Measurements from ENCODE around the gene ITCH. TPM values are rescaled to one million over a fixed set of nuclear protein-coding genes. Genes with fewer than 3 reads are reported as not detected.

The ITCH gene
- total and polyA plus RNA-seq, 2 donors (not counting 3 experiments of a cell fraction or from before 2014, with no cell fraction given), result 6.4 to 57.4 TPM

- Histone ChIP-seq H3K9me3 (replicated peaks; ENCODE audit: control insufficient read depth, insufficient read depth, low read length) (no peaks in the 10 kb centered on the region), H3K79me2 (ENCODE audit: control insufficient read depth, insufficient read depth, low read length) (no peaks in the 10 kb centered on the region), H3K4me2 (ENCODE audit: insufficient read depth, low read length) (no peak overlapping the region), H3K27me3 (ENCODE audit: control insufficient read depth in 2 of 2, insufficient read depth in 2 of 2, low read length in 2 of 2) (no peaks in the 10 kb centered on the region), H3K9ac (replicated peaks; ENCODE audit: extremely low read depth, insufficient read depth, low read length) (no peak overlapping the region), H3K4me3 (replicated peaks in 1 of 3; ENCODE audit: insufficient read depth in 1 of 3, low read depth in 1 of 3, low read length in 3 of 3) (no peak overlapping the region), H3K27ac (ENCODE audit: insufficient read depth, low read depth, low read length) (no peak overlapping the region), H4K20me1 (replicated peaks; ENCODE audit: control insufficient read depth, extremely low read depth, insufficient read depth, low read length) (no peaks in the 10 kb centered on the region), H3K9me1 (replicated peaks; ENCODE audit: control insufficient read depth, extremely low read depth, insufficient read depth, low read length) (no peaks in the 10 kb centered on the region), H2AFZ (ENCODE audit: low read depth, low read length) (no peak overlapping the region), H3K36me3 (ENCODE audit: control insufficient read depth in 2 of 2, extremely low read depth in 1 of 2, insufficient read depth in 2 of 2, low read length in 2 of 2) (peaks cover 10 to 18% of the 10 kb centered on the region in 2 experiments), H3K4me1 (ENCODE audit: control insufficient read depth, extremely low read depth, insufficient read depth, low read length) (no peaks in the 10 kb centered on the region)
- ChIA-PET CTCF (no interaction called here), POLR2A (no interaction called here)
- TF ChIP-seq, protein P1, sequence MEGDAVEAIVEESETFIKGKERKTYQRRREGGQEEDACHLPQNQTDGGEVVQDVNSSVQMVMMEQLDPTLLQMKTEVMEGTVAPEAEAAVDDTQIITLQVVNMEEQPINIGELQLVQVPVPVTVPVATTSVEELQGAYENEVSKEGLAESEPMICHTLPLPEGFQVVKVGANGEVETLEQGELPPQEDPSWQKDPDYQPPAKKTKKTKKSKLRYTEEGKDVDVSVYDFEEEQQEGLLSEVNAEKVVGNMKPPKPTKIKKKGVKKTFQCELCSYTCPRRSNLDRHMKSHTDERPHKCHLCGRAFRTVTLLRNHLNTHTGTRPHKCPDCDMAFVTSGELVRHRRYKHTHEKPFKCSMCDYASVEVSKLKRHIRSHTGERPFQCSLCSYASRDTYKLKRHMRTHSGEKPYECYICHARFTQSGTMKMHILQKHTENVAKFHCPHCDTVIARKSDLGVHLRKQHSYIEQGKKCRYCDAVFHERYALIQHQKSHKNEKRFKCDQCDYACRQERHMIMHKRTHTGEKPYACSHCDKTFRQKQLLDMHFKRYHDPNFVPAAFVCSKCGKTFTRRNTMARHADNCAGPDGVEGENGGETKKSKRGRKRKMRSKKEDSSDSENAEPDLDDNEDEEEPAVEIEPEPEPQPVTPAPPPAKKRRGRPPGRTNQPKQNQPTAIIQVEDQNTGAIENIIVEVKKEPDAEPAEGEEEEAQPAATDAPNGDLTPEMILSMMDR (IDR thresholded peaks at IDR 0.05; ENCODE audit: extremely low read depth in 1 of 2, insufficient read depth in 1 of 2, low read depth in 1 of 2, low read length in 2 of 2), result no peak
- no peak for TF ChIP-seq EZH2 (IDR thresholded peaks at IDR 0.05; ENCODE audit: borderline replicate concordance, low read depth, low read length, severe bottlenecking)
- TF ChIP-seq MYC (IDR thresholded peaks at IDR 0.05; ENCODE audit: low read depth, low read length), result no peak
- no peak for TF ChIP-seq JUN (IDR thresholded peaks at IDR 0.05; ENCODE audit: borderline replicate concordance, insufficient read depth, insufficient read length, low read depth)
- no peak for TF ChIP-seq POLR2A (IDR thresholded peaks at IDR 0.05; ENCODE audit: low read depth, low read length)
- no peak for TF ChIP-seq POLR2AphosphoS5 (IDR thresholded peaks at IDR 0.05; ENCODE audit: insufficient read depth, low read depth, low read length)
- no peak for TF ChIP-seq GATA2 (IDR thresholded peaks at IDR 0.05; ENCODE audit: insufficient read depth, insufficient read length, low read depth, low read length)
- no peak for TF ChIP-seq FOS (IDR thresholded peaks at IDR 0.05; ENCODE audit: borderline replicate concordance, insufficient read depth, low read length)
- TF ChIP-seq, protein P2, sequence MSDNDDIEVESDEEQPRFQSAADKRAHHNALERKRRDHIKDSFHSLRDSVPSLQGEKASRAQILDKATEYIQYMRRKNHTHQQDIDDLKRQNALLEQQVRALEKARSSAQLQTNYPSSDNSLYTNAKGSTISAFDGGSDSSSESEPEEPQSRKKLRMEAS (IDR thresholded peaks at IDR 0.05; ENCODE audit: insufficient read depth, insufficient read length), result no peak
- DNase-seq (ENCODE audit: low read depth, low spot score) (no peak), FAIRE-seq (no peak)
- intact Hi-C loops (cut with micrococcal nuclease), result no loop called here
- BruUV-seq (replicated peaks), result no TSS peak
- dilution Hi-C loops (cut with MboI; ENCODE audit: extremely low pct_ligation_motif_present, low sequenced_read_pairs), result no loop called here
Measured at GRCh38 chr20:34443546-34443945, 80.5 kb downstream of the ITCH start.

All from endothelial cell of umbilical vein (primary cell).